AG04449 (cell line): ENCODE measurements around the gene TMEM272.

Experiments
- CTCF ChIA-PET: fragments of 350-600 bp; formaldehyde crosslinking; extraction: SDS; loops from one replicate; lab custom pipeline; 2021; ENCODE audit warnings: antibody characterized with exemption; lab: Yijun Ruan, JAX
- POLR2A ChIA-PET: fragments of 400-600, 350-600 bp; formaldehyde crosslinking; extraction: SDS; loops from one replicate; lab custom pipeline; 2020; ENCODE audit warnings: antibody characterized with exemption, inconsistent platforms; lab: Yijun Ruan, JAX
- DNase-seq: peaks from one replicate; pipeline ENCODE4 v3.0.0-alpha.2; 2010; ENCODE audit warnings: low read depth, low spot score
- H3K4me3 ChIP-seq: 2 replicates; pipeline ENCODE4 v1.5.1; 2011; ENCODE audit warnings: low read depth, mild to moderate bottlenecking, control low read depth, low read length
- CTCF ChIP-seq: IDR thresholded peaks from one replicate; pipeline ENCODE4 v1.5.1; 2011; ENCODE audit warnings: mild to moderate bottlenecking, moderate library complexity, low read length, control low read depth, inconsistent platforms; ENCODE audit not compliant: insufficient read depth; ENCODE audit errors: missing control alignments

TMEM272 gene

GRCh38 chr13:51882570-51883225, 37.7 kb upstream of the TMEM272 start:
- TF ChIP-seq CTCF: no peak
- CTCF ChIA-PET: no interaction called here
- no peak for DNase-seq
- H3K4me3 ChIP-seq: no peak overlapping the region
- POLR2A ChIA-PET: no interaction called here

- ChIA-PET POLR2A (no interaction called here), CTCF (interaction anchor here (1.2 kb wide), 1 partner anchor 10 kb away, joined by 3 read pairs; no protein-coding TSS in a partner anchor)
- no peak for TF ChIP-seq CTCF
- DNase-seq: no peak
- H3K4me3 ChIP-seq: no peak overlapping the region
Measured at GRCh38 chr13:51881296-51881695, 36.3 kb upstream of the TMEM272 start.

- POLR2A ChIA-PET: no interaction called here
- CTCF ChIA-PET: no interaction called here
- TF ChIP-seq CTCF: no peak
- H3K4me3 ChIP-seq: no peak overlapping the region
- DNase-seq: no peak
Measured at GRCh38 chr13:51879133-51879532, 34.2 kb upstream of the TMEM272 start.

- no peak overlapping the region for H3K4me3 ChIP-seq
- POLR2A ChIA-PET: interaction anchor here (0.8 kb wide), 1 partner anchor 421 kb away, joined by 3 read pairs; no protein-coding TSS in a partner anchor
- CTCF ChIA-PET: no interaction called here
- no peak for DNase-seq
- TF ChIP-seq CTCF: no peak
Measured at GRCh38 chr13:51874651-51875050, 29.7 kb upstream of the TMEM272 start.

- CTCF ChIA-PET: no interaction called here
- no peak overlapping the region for H3K4me3 ChIP-seq
- POLR2A ChIA-PET: no interaction called here
- DNase-seq: no peak
- no peak for TF ChIP-seq CTCF
Measured at GRCh38 chr13:51873837-51874236, 28.9 kb upstream of the TMEM272 start.

- POLR2A ChIA-PET: no interaction called here
- no peak overlapping the region for H3K4me3 ChIP-seq
- CTCF ChIA-PET: no interaction called here
- no peak for DNase-seq
- no peak for TF ChIP-seq CTCF
Measured at GRCh38 chr13:51873117-51873798, 28.3 kb upstream of the TMEM272 start.
